Keratinocyte (primary cell): Measurements from ENCODE around the gene CYSTM1. TPM values are rescaled to one million over a fixed set of nuclear protein-coding genes. Genes with fewer than 3 reads are reported as not detected.

Source experiments
- DNase-seq: peaks from one replicate; pipeline ENCODE4 v3.0.0-alpha.2; 2011; ENCODE audit warnings: low read depth, missing footprints, low spot score
- FAIRE-seq: peaks from 2 replicates; lab custom pipeline; 2011; peaks lifted over from hg19 to GRCh38; lab: Jason Lieb, UNC
- H2AFZ ChIP-seq: 2 replicates; pipeline ENCODE4 v1.6.0; 2012; ENCODE audit warnings: low read length, control low read depth, inconsistent platforms; ENCODE audit not compliant: control insufficient read depth
- H3K27ac ChIP-seq: 2 replicates; pipeline ENCODE4 v1.5.1; 2011; ENCODE audit warnings: low read length; ENCODE audit not compliant: control insufficient read depth, insufficient read depth
- H3K27me3 ChIP-seq: 3 replicates; pipeline ENCODE4 v1.6.0; 2011; ENCODE audit warnings: low read length; ENCODE audit not compliant: control insufficient read depth, insufficient read depth; ENCODE audit errors: extremely low read depth
- H3K36me3 ChIP-seq, 2 experiments: 2 replicates in 1 of 2; 3 replicates in 1 of 2; pipeline ENCODE4 v1.5.1; 2011; ENCODE audit warnings: low read length in 2 of 2, mild to moderate bottlenecking in 1 of 2; ENCODE audit not compliant: control insufficient read depth in 2 of 2, insufficient read depth in 2 of 2; ENCODE audit errors: extremely low read depth in 1 of 2
- H3K4me1 ChIP-seq: 3 replicates; pipeline ENCODE4 v1.5.1; 2011; ENCODE audit warnings: low read length; ENCODE audit not compliant: control insufficient read depth, insufficient read depth; ENCODE audit errors: extremely low read depth
- H3K4me2 ChIP-seq: 3 replicates; pipeline ENCODE4 v1.6.0; 2011; ENCODE audit warnings: low read depth, low read length; ENCODE audit not compliant: control insufficient read depth, insufficient read depth; ENCODE audit errors: extremely low read depth
- H3K4me3 ChIP-seq, 3 experiments: fragments of 200-600 bp in 1 of 3; sonication (generic) in 1 of 3; 2 replicates in 2 of 3; 3 replicates in 1 of 3; pipeline ENCODE4 v1.5.1; 2011 to 2016; ENCODE audit warnings: low read length in 3 of 3, mild to moderate bottlenecking in 3 of 3, control low read depth in 2 of 3, inconsistent platforms in 1 of 3, low read depth in 1 of 3, mixed read lengths in 1 of 3, mixed run types in 1 of 3, moderate library complexity in 1 of 3; ENCODE audit not compliant: control insufficient read depth in 2 of 3, insufficient read depth in 2 of 3; ENCODE audit errors: extremely low read depth in 1 of 3
- H3K79me2 ChIP-seq: 2 replicates; pipeline ENCODE4 v1.6.0; 2012; ENCODE audit warnings: low read length; ENCODE audit not compliant: control insufficient read depth, insufficient read depth
- H3K9ac ChIP-seq: 3 replicates; pipeline ENCODE4 v1.6.0; 2011; ENCODE audit warnings: low read length; ENCODE audit not compliant: control insufficient read depth, insufficient read depth; ENCODE audit errors: extremely low read depth
- H3K9me1 ChIP-seq: 3 replicates; pipeline ENCODE4 v1.6.0; 2011; ENCODE audit warnings: low read length; ENCODE audit not compliant: control insufficient read depth, insufficient read depth; ENCODE audit errors: extremely low read depth
- H3K9me3 ChIP-seq: 2 replicates; pipeline ENCODE4 v1.5.1; 2012; ENCODE audit warnings: low read depth, low read length; ENCODE audit not compliant: control insufficient read depth
- H4K20me1 ChIP-seq: 3 replicates; pipeline ENCODE4 v1.6.0; 2011; ENCODE audit warnings: low read length; ENCODE audit not compliant: control insufficient read depth, insufficient read depth; ENCODE audit errors: extremely low read depth
- EZH2 ChIP-seq: IDR thresholded peaks from one replicate; pipeline ENCODE4 v1.6.1; 2012; ENCODE audit warnings: inconsistent platforms, mild to moderate bottlenecking, low read length, moderate library complexity
- dilution Hi-C: fragments of 300-500 bp; cut with MboI; formaldehyde crosslinking; loops from one replicate; pipeline ENCODE4 v1.7.0; 2020; ENCODE audit warnings: low sequenced_read_pairs; ENCODE audit not compliant: extremely low pct_ligation_motif_present
- polyA plus RNA-seq, 5 experiments: library from polyadenylated mRNA; depleted of rRNA in 3 of 5; stranded (reverse) in 3 of 5; stranded (forward) in 1 of 5; unstranded in 1 of 5; fragments of >200 nt; gene quantifications; 1 replicate in 1 of 5; 2 replicates in 3 of 5; 3 replicates in 1 of 5; pipeline versions ENCODE4 v1.2.1 to v1.2.3, GENCODE V29; 2011 to 2012; ENCODE audit warnings: missing spikeins in 2 of 5, low read depth in 1 of 5, low replicate concordance in 1 of 5
- TF ChIP-seq, protein P1 (sequence below), 3 experiments: IDR thresholded peaks in 1 of 3; conservative IDR thresholded peaks in 1 of 3; optimal IDR thresholded peaks in 1 of 3; 2 replicates in 2 of 3; 3 replicates in 1 of 3; pipeline versions ENCODE3 to v1.5.1; 2011; ENCODE audit warnings: low read length in 3 of 3, mild to moderate bottlenecking in 3 of 3, moderate library complexity in 2 of 3, control low read depth in 1 of 3, inconsistent platforms in 1 of 3; ENCODE audit not compliant: insufficient read depth in 2 of 3; ENCODE audit errors: extremely low read depth in 1 of 3

Gene CYSTM1
- polyA plus RNA-seq, 1 donor (not counting 4 experiments of a cell fraction or from before 2014, with no cell fraction given) = 34.3 TPM

GRCh38 chr5:140189977-140190871 is 15.2 kb downstream of the CYSTM1 start:
- TF ChIP-seq, protein P1, sequence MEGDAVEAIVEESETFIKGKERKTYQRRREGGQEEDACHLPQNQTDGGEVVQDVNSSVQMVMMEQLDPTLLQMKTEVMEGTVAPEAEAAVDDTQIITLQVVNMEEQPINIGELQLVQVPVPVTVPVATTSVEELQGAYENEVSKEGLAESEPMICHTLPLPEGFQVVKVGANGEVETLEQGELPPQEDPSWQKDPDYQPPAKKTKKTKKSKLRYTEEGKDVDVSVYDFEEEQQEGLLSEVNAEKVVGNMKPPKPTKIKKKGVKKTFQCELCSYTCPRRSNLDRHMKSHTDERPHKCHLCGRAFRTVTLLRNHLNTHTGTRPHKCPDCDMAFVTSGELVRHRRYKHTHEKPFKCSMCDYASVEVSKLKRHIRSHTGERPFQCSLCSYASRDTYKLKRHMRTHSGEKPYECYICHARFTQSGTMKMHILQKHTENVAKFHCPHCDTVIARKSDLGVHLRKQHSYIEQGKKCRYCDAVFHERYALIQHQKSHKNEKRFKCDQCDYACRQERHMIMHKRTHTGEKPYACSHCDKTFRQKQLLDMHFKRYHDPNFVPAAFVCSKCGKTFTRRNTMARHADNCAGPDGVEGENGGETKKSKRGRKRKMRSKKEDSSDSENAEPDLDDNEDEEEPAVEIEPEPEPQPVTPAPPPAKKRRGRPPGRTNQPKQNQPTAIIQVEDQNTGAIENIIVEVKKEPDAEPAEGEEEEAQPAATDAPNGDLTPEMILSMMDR (optimal IDR thresholded peaks at IDR 0.05 in 1 of 3, IDR thresholded peaks at IDR 0.05 in 1 of 3, conservative IDR thresholded peaks at IDR 0.05 in 1 of 3; ENCODE audit: extremely low read depth in 1 of 3, insufficient read depth in 2 of 3, low read length in 3 of 3) = no peak
- TF ChIP-seq EZH2 = no peak
- H3K4me2 ChIP-seq = no peak overlapping the region
- H3K4me1 ChIP-seq = peaks cover 9% of the 10 kb centered on the region
- no peak overlapping the region for H3K4me3 ChIP-seq
- DNase-seq (no peak), FAIRE-seq (no peak)
- no peaks in the 10 kb centered on the region for H3K79me2 ChIP-seq
- H3K36me3 ChIP-seq = peaks cover 2 to 9% of the 10 kb centered on the region in 2 experiments
- no peaks in the 10 kb centered on the region for H4K20me1 ChIP-seq
- H2AFZ ChIP-seq = no peak overlapping the region
- no peaks in the 10 kb centered on the region for H3K9me1 ChIP-seq
- dilution Hi-C loops = no loop called here
- H3K27me3 ChIP-seq = no peaks in the 10 kb centered on the region
- H3K9me3 ChIP-seq = no peaks in the 10 kb centered on the region
- no peak overlapping the region for H3K9ac ChIP-seq
- H3K27ac ChIP-seq = no peak overlapping the region

- dilution Hi-C loops = no loop called here
- H3K4me2 ChIP-seq = no peak overlapping the region
- H3K36me3 ChIP-seq = peaks cover 2 to 9% of the 10 kb centered on the region in 2 experiments
- H3K4me3 ChIP-seq = no peak overlapping the region
- no peak overlapping the region for H3K9ac ChIP-seq
- peaks cover 9% of the 10 kb centered on the region for H3K4me1 ChIP-seq
- no peaks in the 10 kb centered on the region for H3K9me1 ChIP-seq
- H3K9me3 ChIP-seq = no peaks in the 10 kb centered on the region
- TF ChIP-seq EZH2 = no peak
- TF ChIP-seq, protein P1 (optimal IDR thresholded peaks at IDR 0.05 in 1 of 3, IDR thresholded peaks at IDR 0.05 in 1 of 3, conservative IDR thresholded peaks at IDR 0.05 in 1 of 3; ENCODE audit: extremely low read depth in 1 of 3, insufficient read depth in 2 of 3, low read length in 3 of 3) = no peak
- FAIRE-seq (no peak), DNase-seq (no peak)
- no peaks in the 10 kb centered on the region for H3K27me3 ChIP-seq
- H3K79me2 ChIP-seq = no peaks in the 10 kb centered on the region
- H3K27ac ChIP-seq = no peak overlapping the region
- H4K20me1 ChIP-seq = no peaks in the 10 kb centered on the region
- no peak overlapping the region for H2AFZ ChIP-seq
Measured at GRCh38 chr5:140190872-140191218, 15.9 kb downstream of the CYSTM1 start.
